HUES6 (cell line): ENCODE measurements around the gene CDK14.

ENCODE experiments used
- H3K27ac ChIP-seq: 2 replicates; pipeline ENCODE4 v1.7.0; 2013; ENCODE audit warnings: low read depth, mild to moderate bottlenecking, low read length, inconsistent platforms
- H3K27me3 ChIP-seq: 2 replicates; pipeline ENCODE4 v1.6.1; 2013; ENCODE audit warnings: low read length; ENCODE audit not compliant: control insufficient read depth, insufficient read depth
- H3K36me3 ChIP-seq: 2 replicates; pipeline ENCODE4 v1.6.1; 2013; ENCODE audit warnings: low read length; ENCODE audit not compliant: control insufficient read depth, insufficient read depth
- H3K4me1 ChIP-seq: 2 replicates; pipeline ENCODE4 v1.6.1; 2013; ENCODE audit warnings: low read length; ENCODE audit not compliant: control insufficient read depth, insufficient read depth
- H3K4me3 ChIP-seq: 2 replicates; pipeline ENCODE4 v1.5.1; 2013; ENCODE audit warnings: low read depth, low read length
- H3K9ac ChIP-seq: one replicate; pipeline ENCODE4 v1.6.1; 2013; ENCODE audit warnings: mild to moderate bottlenecking, low read length
- H3K9me3 ChIP-seq: 2 replicates; pipeline ENCODE4 v1.6.1; 2013; ENCODE audit warnings: low read depth, low read length; ENCODE audit not compliant: control insufficient read depth, insufficient read depth

The CDK14 gene

GRCh38 chr7:91068136-91068795 is 472.1 kb downstream of the CDK14 start:
- Histone ChIP-seq H3K27ac (no peak overlapping the region), H3K36me3 (no peaks in the 10 kb centered on the region), H3K27me3 (no peaks in the 10 kb centered on the region)

GRCh38 chr7:91069146-91069545 is 473.0 kb downstream of the CDK14 start:
- H3K36me3 ChIP-seq = no peaks in the 10 kb centered on the region
- no peak overlapping the region for H3K27ac ChIP-seq
- no peak overlapping the region for H3K9ac ChIP-seq
- no peaks in the 10 kb centered on the region for H3K27me3 ChIP-seq
- H3K4me3 ChIP-seq = no peak overlapping the region
- no peaks in the 10 kb centered on the region for H3K9me3 ChIP-seq
- peaks cover 6% of the 10 kb centered on the region for H3K4me1 ChIP-seq

More at GRCh38 chr7:91068136-91068795, 472.1 kb downstream of the CDK14 start:
- Histone ChIP-seq H3K9me3 (no peaks in the 10 kb centered on the region), H3K9ac (no peak overlapping the region), H3K4me3 (no peak overlapping the region), H3K4me1 (peaks cover 6% of the 10 kb centered on the region)

- no peak overlapping the region for H3K4me3 ChIP-seq
- no peaks in the 10 kb centered on the region for H3K9me3 ChIP-seq
- H3K4me1 ChIP-seq = no peaks in the 10 kb centered on the region
- no peaks in the 10 kb centered on the region for H3K36me3 ChIP-seq
- H3K9ac ChIP-seq = no peak overlapping the region
- H3K27me3 ChIP-seq = no peaks in the 10 kb centered on the region
- H3K27ac ChIP-seq = no peak overlapping the region
These were observed 483.4 kb downstream of the CDK14 start for GRCh38 chr7:91079487-91079886.

- no peak overlapping the region for H3K4me3 ChIP-seq
- no peaks in the 10 kb centered on the region for H3K27me3 ChIP-seq
- no peaks in the 10 kb centered on the region for H3K4me1 ChIP-seq
- no peak overlapping the region for H3K27ac ChIP-seq
- no peaks in the 10 kb centered on the region for H3K36me3 ChIP-seq
- no peaks in the 10 kb centered on the region for H3K9me3 ChIP-seq
- no peak overlapping the region for H3K9ac ChIP-seq
These were observed 484.2 kb downstream of the CDK14 start for GRCh38 chr7:91080351-91080750.

GRCh38 chr7:91082038-91082437 is 485.9 kb downstream of the CDK14 start:
- H3K27ac ChIP-seq = no peak overlapping the region
- H3K9me3 ChIP-seq = no peaks in the 10 kb centered on the region
- no peak overlapping the region for H3K9ac ChIP-seq
- H3K4me3 ChIP-seq = no peak overlapping the region
- no peaks in the 10 kb centered on the region for H3K36me3 ChIP-seq
- H3K4me1 ChIP-seq = no peaks in the 10 kb centered on the region
- no peaks in the 10 kb centered on the region for H3K27me3 ChIP-seq

GRCh38 chr7:91082852-91083495 is 486.9 kb downstream of the CDK14 start:
- Histone ChIP-seq H3K27me3 (no peaks in the 10 kb centered on the region), H3K4me3 (no peak overlapping the region), H3K4me1 (no peaks in the 10 kb centered on the region), H3K9ac (no peak overlapping the region), H3K36me3 (no peaks in the 10 kb centered on the region), H3K9me3 (no peaks in the 10 kb centered on the region), H3K27ac (no peak overlapping the region)

- Histone ChIP-seq H3K4me1 (no peaks in the 10 kb centered on the region), H3K36me3 (no peaks in the 10 kb centered on the region), H3K9me3 (no peaks in the 10 kb centered on the region), H3K27ac (no peak overlapping the region), H3K27me3 (no peaks in the 10 kb centered on the region), H3K4me3 (no peak overlapping the region), H3K9ac (no peak overlapping the region)
These were observed 487.9 kb downstream of the CDK14 start for GRCh38 chr7:91083855-91084644.

GRCh38 chr7:91085175-91085574 is 489.1 kb downstream of the CDK14 start:
- no peaks in the 10 kb centered on the region for H3K4me1 ChIP-seq
- no peaks in the 10 kb centered on the region for H3K36me3 ChIP-seq
- H3K9me3 ChIP-seq = no peaks in the 10 kb centered on the region
- no peak overlapping the region for H3K4me3 ChIP-seq
- H3K27ac ChIP-seq = no peak overlapping the region
- no peak overlapping the region for H3K9ac ChIP-seq
- no peaks in the 10 kb centered on the region for H3K27me3 ChIP-seq

- H3K4me3 ChIP-seq = no peak overlapping the region
- no peaks in the 10 kb centered on the region for H3K4me1 ChIP-seq
- no peak overlapping the region for H3K27ac ChIP-seq
- no peak overlapping the region for H3K9ac ChIP-seq
- H3K27me3 ChIP-seq = no peaks in the 10 kb centered on the region
- H3K9me3 ChIP-seq = no peaks in the 10 kb centered on the region
- H3K36me3 ChIP-seq = no peaks in the 10 kb centered on the region
These were observed 490.1 kb downstream of the CDK14 start for GRCh38 chr7:91086200-91086599.

GRCh38 chr7:91088156-91088555 is 492.0 kb downstream of the CDK14 start:
- Histone ChIP-seq H3K4me3 (no peak overlapping the region), H3K9me3 (no peaks in the 10 kb centered on the region), H3K9ac (no peak overlapping the region), H3K4me1 (no peaks in the 10 kb centered on the region), H3K27me3 (no peaks in the 10 kb centered on the region), H3K36me3 (no peaks in the 10 kb centered on the region), H3K27ac (no peak overlapping the region)

GRCh38 chr7:91088691-91089090 is 492.6 kb downstream of the CDK14 start:
- no peak overlapping the region for H3K27ac ChIP-seq
- no peaks in the 10 kb centered on the region for H3K27me3 ChIP-seq
- H3K4me3 ChIP-seq = no peak overlapping the region
- no peaks in the 10 kb centered on the region for H3K36me3 ChIP-seq
- H3K4me1 ChIP-seq = no peaks in the 10 kb centered on the region
- no peak overlapping the region for H3K9ac ChIP-seq
- H3K9me3 ChIP-seq = no peaks in the 10 kb centered on the region
